HepG2 (cell line): ENCODE measurements around the gene TGM2. TPM values are rescaled to one million over a fixed set of nuclear protein-coding genes. Genes with fewer than 3 reads are reported as not detected.

ENCODE experiments used
- ATAC-seq: fragments of 200-7000 bp; cut with Tn5 transposase; 3 replicates; pipeline ENCODE4 v1.9.1; 2020; ENCODE audit warnings: mild to moderate bottlenecking, moderate library complexity
- BruUV-seq: library from RNA; stranded (reverse); fragments of 400-500 nt; replicated peaks from 2 replicates; lab custom pipeline; 2021; lab: Mats Ljungman, UMichigan
- CTCF ChIA-PET: fragments of 300-600 bp; formaldehyde crosslinking; extraction: SDS; loops from one replicate; lab custom pipeline; 2021; ENCODE audit warnings: low total read pairs, inconsistent platforms, low intra/inter-chr PET ratio; lab: Yijun Ruan, JAX
- POLR2A ChIA-PET: fragments of 350-600 bp; sonication (Branson Sonifier 250); formaldehyde crosslinking; loops from one replicate; lab custom pipeline; 2020; ENCODE audit warnings: antibody characterized with exemption, inconsistent platforms; lab: Yijun Ruan, JAX
- DNase-seq: peaks from one replicate; pipeline ENCODE4 v3.0.0-alpha.2; 2015; ENCODE audit warnings: low spot score
- FAIRE-seq: peaks from 3 replicates; lab custom pipeline; 2011; peaks lifted over from hg19 to GRCh38; lab: Jason Lieb, UNC
- H2AFZ ChIP-seq: one replicate; pipeline ENCODE4 v1.6.1; 2011; ENCODE audit warnings: low read length, inconsistent platforms
- H3K27ac ChIP-seq: fragments of 300-600 bp; 3 replicates; pipeline ENCODE4 v1.8.0; 2011; ENCODE audit warnings: mixed run types, mild to moderate bottlenecking, mixed read lengths, low read length, inconsistent platforms; ENCODE audit not compliant: insufficient read depth; ENCODE audit errors: extremely low read length
- H3K27me3 ChIP-seq, 2 experiments: fragments of 200-600 bp in 1 of 2; 2 replicates in 1 of 2; 3 replicates in 1 of 2; pipeline versions ENCODE4 v1.6.0 to v1.8.0; 2011; ENCODE audit warnings: low read length in 2 of 2, mild to moderate bottlenecking in 2 of 2, moderate library complexity in 2 of 2, inconsistent platforms in 1 of 2; ENCODE audit not compliant: insufficient read depth in 2 of 2, control insufficient read depth in 1 of 2
- H3K36me3 ChIP-seq, 2 experiments: fragments of 200-600 bp in 1 of 2; replicated peaks in 1 of 2; 2 replicates in 1 of 2; 3 replicates in 1 of 2; pipeline versions ENCODE4 v1.5.1 to v1.8.0; 2011; ENCODE audit warnings: low read length in 2 of 2, inconsistent platforms in 1 of 2; ENCODE audit not compliant: insufficient read depth in 2 of 2, control insufficient read depth in 1 of 2
- H3K4me1 ChIP-seq: 2 replicates; pipeline ENCODE4 v1.5.1; 2012; ENCODE audit warnings: low read length, inconsistent platforms; ENCODE audit not compliant: insufficient read depth
- H3K4me2 ChIP-seq: 2 replicates; pipeline ENCODE4 v1.6.0; 2011; ENCODE audit warnings: low read depth, low read length, inconsistent platforms
- H3K4me3 ChIP-seq, 3 experiments: fragments of 200-600 bp in 1 of 3; sonication (generic), shearing (Covaris generic) in 1 of 3; replicated peaks in 1 of 3; 2 replicates each; pipeline ENCODE4 v1.5.1; 2011 to 2016; ENCODE audit warnings: low read length in 3 of 3, inconsistent platforms in 2 of 3, low read depth in 2 of 3, mild to moderate bottlenecking in 2 of 3, control low read depth in 1 of 3, mixed read lengths in 1 of 3; ENCODE audit not compliant: insufficient read depth in 1 of 3
- H3K79me2 ChIP-seq: one replicate; pipeline ENCODE4 v1.6.1; 2011; ENCODE audit warnings: low read length, inconsistent platforms; ENCODE audit not compliant: insufficient read depth
- H3K9ac ChIP-seq: 2 replicates; pipeline ENCODE4 v1.6.0; 2011; ENCODE audit warnings: mild to moderate bottlenecking, low read depth, low read length, inconsistent platforms; ENCODE audit not compliant: insufficient read depth
- H3K9me3 ChIP-seq: 2 replicates; pipeline ENCODE4 v1.5.1; 2012; ENCODE audit warnings: mild to moderate bottlenecking, low read length
- H4K20me1 ChIP-seq: 2 replicates; pipeline ENCODE4 v1.6.0; 2011; ENCODE audit warnings: inconsistent platforms, mild to moderate bottlenecking, low read length, moderate library complexity; ENCODE audit not compliant: insufficient read depth
- MIXL1 ChIP-seq: IDR thresholded peaks from 2 replicates; pipeline ENCODE4 v1.6.1; 2016
- ZBTB7B ChIP-seq: sonication (generic); formaldehyde crosslinking; IDR thresholded peaks from 2 replicates; pipeline ENCODE4 v1.4.0; 2020; ENCODE audit warnings: missing genetic modification reagents
- ZKSCAN5 ChIP-seq: sonication (generic); formaldehyde crosslinking; IDR thresholded peaks from 2 replicates; pipeline ENCODE4 v1.5.1; 2020; ENCODE audit warnings: mild to moderate bottlenecking, missing genetic modification reagents
- ZNF20 ChIP-seq: sonication (generic); formaldehyde crosslinking; IDR thresholded peaks from 2 replicates; pipeline ENCODE4 v1.4.0; 2020; ENCODE audit warnings: mild to moderate bottlenecking, moderate library complexity, missing genetic modification reagents
- ZNF660 ChIP-seq: sonication (generic); formaldehyde crosslinking; IDR thresholded peaks from 2 replicates; pipeline ENCODE4 v1.5.1; 2020; ENCODE audit warnings: mild to moderate bottlenecking, low read depth, missing genetic modification reagents, borderline replicate concordance
- ZNF672 ChIP-seq: sonication (generic); formaldehyde crosslinking; IDR thresholded peaks from 2 replicates; pipeline ENCODE4 v1.8.1; 2022; ENCODE audit warnings: missing genetic modification reagents
- ZNF792 ChIP-seq: IDR thresholded peaks from 2 replicates; pipeline ENCODE4 v1.6.1; 2016
- ZNF883 ChIP-seq: sonication (generic); formaldehyde crosslinking; IDR thresholded peaks from 2 replicates; pipeline ENCODE4 v1.5.1; 2020; ENCODE audit warnings: mild to moderate bottlenecking, missing genetic modification reagents; ENCODE audit errors: not compliant biosample characterization
- WGBS: methylation state at CpG from one replicate; pipeline ENCODE4 v1.1.6; 2017; ENCODE audit warnings: low lambda C conversion rate; 5-methylcytosine and 5-hydroxymethylcytosine counted together
- in situ Hi-C: cut with HindIII; loops from 2 replicates; pipeline ENCODE4 v1.10.0; 2017; ENCODE audit warnings: low pct_unique_long_range_greater_than_20kb; ENCODE audit not compliant: extremely low pct_ligation_motif_present
- intact Hi-C: fragments of 100-400 bp; cut with micrococcal nuclease; formaldehyde crosslinking; loops from one replicate; pipeline ENCODE4 v1.10.0; 2022; ENCODE audit not compliant: unreplicated experiment
- polyA plus RNA-seq, 8 experiments: library from polyadenylated mRNA; depleted of rRNA in 3 of 8; stranded (reverse) in 7 of 8; unstranded in 1 of 8; fragments of >200 nt; fragmentation: Illumina TruSeq in 4 of 8; extraction: Trizol in 4 of 8; gene quantifications; 2 replicates each; pipeline versions ENCODE4 v1.2.1 to v1.2.3, GENCODE V29; 2011 to 2016; ENCODE audit warnings: low read depth in 4 of 8, missing spikeins in 1 of 8, mixed read lengths in 1 of 8; ENCODE audit not compliant: insufficient read depth in 1 of 8
- total RNA-seq, 5 experiments: library from RNA; depleted of rRNA; stranded (reverse); fragments of >200 nt; fragmentation: Illumina TruSeq; extraction: Trizol; gene quantifications; 2 replicates each; pipeline ENCODE4 v1.2.3, GENCODE V29; 2016; ENCODE audit warnings: low read depth in 1 of 5
- TF ChIP-seq, protein P1 (sequence below): sonication (generic); formaldehyde crosslinking; IDR thresholded peaks from 2 replicates; pipeline ENCODE4 v1.4.0; 2020; ENCODE audit warnings: missing genetic modification reagents, borderline replicate concordance
- TF ChIP-seq, protein P2 (sequence below): sonication (generic); formaldehyde crosslinking; IDR thresholded peaks from 2 replicates; pipeline ENCODE4 v1.8.1; 2023; ENCODE audit warnings: mild to moderate bottlenecking, missing genetic modification reagents
- TF ChIP-seq, protein P3 (sequence below): sonication (generic); formaldehyde crosslinking; IDR thresholded peaks from 2 replicates; pipeline ENCODE4 v1.4.0; 2020; ENCODE audit warnings: missing genetic modification reagents
- TF ChIP-seq, protein P4 (sequence below): IDR thresholded peaks from 2 replicates; pipeline ENCODE4 v1.6.1; 2016; ENCODE audit warnings: low read depth, control low read depth
- TF ChIP-seq, protein P5 (sequence below): sonication (generic); formaldehyde crosslinking; IDR thresholded peaks from 2 replicates; pipeline ENCODE4 v1.5.0; 2020; ENCODE audit warnings: mild to moderate bottlenecking, missing genetic modification reagents
- TF ChIP-seq, protein P6 (sequence below): sonication (generic); formaldehyde crosslinking; IDR thresholded peaks from 2 replicates; pipeline ENCODE4 v1.5.0; 2020; ENCODE audit warnings: missing genetic modification reagents, mild to moderate bottlenecking, borderline replicate concordance

TGM2 gene
- total and polyA plus RNA-seq, 2 of the 13 experiments (the other 11 are each of a cell fraction or from before 2014, with no cell fraction given) = 4.2 to 46.4 TPM

DNA sequence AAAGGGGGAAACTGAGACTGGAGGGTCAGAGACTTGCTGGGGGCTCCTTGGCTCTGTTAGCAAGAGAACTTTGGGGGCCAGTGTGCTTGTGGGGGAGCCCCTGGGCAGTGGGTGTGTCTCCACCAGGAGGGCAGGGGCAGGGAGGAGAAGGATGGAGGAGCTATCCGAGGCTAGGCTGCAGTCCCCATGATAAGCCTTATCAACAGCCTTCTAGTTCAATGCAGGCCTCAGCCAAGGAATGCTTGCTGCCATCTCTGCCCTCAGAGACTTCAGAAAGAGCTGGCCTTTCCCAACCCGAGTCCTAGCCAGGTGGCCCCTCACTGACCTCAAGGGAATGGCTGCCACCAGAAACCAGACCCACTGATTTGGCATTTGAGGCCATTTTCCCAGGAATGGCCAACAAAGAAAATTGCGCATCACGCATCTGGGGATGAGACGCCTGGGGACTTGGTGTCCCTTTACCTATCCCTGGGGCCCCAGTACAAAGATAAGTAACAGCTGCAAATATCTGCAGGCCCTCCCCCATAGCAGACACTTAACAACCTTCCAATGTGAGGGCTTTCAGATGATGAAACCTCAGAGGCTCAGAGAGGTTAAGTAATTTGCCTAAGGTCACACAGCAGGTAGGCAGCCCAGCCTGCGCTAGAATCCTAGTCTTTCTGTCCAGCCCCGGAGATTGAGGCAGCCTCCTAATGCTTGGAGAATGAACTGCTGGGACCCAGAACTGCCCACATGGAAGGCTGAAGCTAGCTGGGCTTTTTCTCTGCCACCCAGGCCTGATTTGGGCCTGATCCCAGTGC, 4.9 kb downstream of the TGM2 start:
- WGBS = 96% methylated on average over 7 of the region's 7 CpGs
- no peaks in the 10 kb centered on the region for H4K20me1 ChIP-seq
- ATAC-seq = no peak
- H3K4me2 ChIP-seq = no peak overlapping the region
- no peaks in the 10 kb centered on the region for H3K9me3 ChIP-seq
- H3K27me3 ChIP-seq = no peaks in the 10 kb centered on the region
- FAIRE-seq = no peak
- ChIA-PET POLR2A (interaction anchor here (2.0 kb wide), 1 partner anchor 16 kb away, joined by 8 read pairs; no protein-coding TSS in a partner anchor), CTCF (no interaction called here)
- no peak overlapping the region for H3K4me3 ChIP-seq
- H3K36me3 ChIP-seq = peaks cover 3 to 12% of the 10 kb centered on the region in 2 experiments; a peak in 4 of 5 replicates
- peaks cover 44% of the 10 kb centered on the region for H3K4me1 ChIP-seq
- H3K27ac ChIP-seq = no peak overlapping the region
- no peak overlapping the region for H3K9ac ChIP-seq
- H3K79me2 ChIP-seq = no peaks in the 10 kb centered on the region
- H2AFZ ChIP-seq = no peak overlapping the region
- intact Hi-C loops = no loop called here
- DNase-seq = no peak
- in situ Hi-C loops = no loop called here
- no TSS peak for BruUV-seq
- TF ChIP-seq MIXL1 (CRISPR knock-in tag) (no peak), ZNF883 (CRISPR knock-in tag) (peak; percentile 35), ZNF20 (CRISPR knock-in tag) (no peak), ZNF672 (CRISPR knock-in tag) (no peak), ZKSCAN5 (CRISPR knock-in tag) (no peak), ZNF660 (CRISPR knock-in tag) (no peak), ZNF792 (CRISPR knock-in tag) (no peak), ZBTB7B (CRISPR knock-in tag) (no peak)
- TF ChIP-seq, protein P1, sequence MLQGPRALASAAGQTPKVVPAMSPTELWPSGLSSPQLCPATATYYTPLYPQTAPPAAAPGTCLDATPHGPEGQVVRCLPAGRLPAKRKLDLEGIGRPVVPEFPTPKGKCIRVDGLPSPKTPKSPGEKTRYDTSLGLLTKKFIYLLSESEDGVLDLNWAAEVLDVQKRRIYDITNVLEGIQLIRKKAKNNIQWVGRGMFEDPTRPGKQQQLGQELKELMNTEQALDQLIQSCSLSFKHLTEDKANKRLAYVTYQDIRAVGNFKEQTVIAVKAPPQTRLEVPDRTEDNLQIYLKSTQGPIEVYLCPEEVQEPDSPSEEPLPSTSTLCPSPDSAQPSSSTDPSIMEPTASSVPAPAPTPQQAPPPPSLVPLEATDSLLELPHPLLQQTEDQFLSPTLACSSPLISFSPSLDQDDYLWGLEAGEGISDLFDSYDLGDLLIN = no peak
- TF ChIP-seq, protein P2, sequence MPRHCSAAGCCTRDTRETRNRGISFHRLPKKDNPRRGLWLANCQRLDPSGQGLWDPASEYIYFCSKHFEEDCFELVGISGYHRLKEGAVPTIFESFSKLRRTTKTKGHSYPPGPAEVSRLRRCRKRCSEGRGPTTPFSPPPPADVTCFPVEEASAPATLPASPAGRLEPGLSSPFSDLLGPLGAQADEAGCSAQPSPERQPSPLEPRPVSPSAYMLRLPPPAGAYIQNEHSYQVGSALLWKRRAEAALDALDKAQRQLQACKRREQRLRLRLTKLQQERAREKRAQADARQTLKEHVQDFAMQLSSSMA (CRISPR knock-in tag) = 0 out of 2 replicates have a peak, but pooled peaks have one; percentile 54
- TF ChIP-seq, protein P3, sequence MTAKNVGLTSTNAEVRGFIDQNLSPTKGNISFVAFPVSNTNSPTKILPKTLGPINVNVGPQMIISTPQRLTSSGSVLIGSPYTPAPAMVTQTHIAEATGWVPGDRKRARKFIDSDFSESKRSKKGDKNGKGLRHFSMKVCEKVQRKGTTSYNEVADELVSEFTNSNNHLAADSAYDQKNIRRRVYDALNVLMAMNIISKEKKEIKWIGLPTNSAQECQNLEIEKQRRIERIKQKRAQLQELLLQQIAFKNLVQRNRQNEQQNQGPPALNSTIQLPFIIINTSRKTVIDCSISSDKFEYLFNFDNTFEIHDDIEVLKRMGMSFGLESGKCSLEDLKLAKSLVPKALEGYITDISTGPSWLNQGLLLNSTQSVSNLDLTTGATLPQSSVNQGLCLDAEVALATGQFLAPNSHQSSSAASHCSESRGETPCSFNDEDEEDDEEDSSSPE (CRISPR knock-in tag) = no peak
- TF ChIP-seq, protein P4, sequence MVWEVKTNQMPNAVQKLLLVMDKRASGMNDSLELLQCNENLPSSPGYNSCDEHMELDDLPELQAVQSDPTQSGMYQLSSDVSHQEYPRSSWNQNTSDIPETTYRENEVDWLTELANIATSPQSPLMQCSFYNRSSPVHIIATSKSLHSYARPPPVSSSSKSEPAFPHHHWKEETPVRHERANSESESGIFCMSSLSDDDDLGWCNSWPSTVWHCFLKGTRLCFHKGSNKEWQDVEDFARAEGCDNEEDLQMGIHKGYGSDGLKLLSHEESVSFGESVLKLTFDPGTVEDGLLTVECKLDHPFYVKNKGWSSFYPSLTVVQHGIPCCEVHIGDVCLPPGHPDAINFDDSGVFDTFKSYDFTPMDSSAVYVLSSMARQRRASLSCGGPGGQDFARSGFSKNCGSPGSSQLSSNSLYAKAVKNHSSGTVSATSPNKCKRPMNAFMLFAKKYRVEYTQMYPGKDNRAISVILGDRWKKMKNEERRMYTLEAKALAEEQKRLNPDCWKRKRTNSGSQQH (CRISPR knock-in tag) = no peak
- TF ChIP-seq, protein P5, sequence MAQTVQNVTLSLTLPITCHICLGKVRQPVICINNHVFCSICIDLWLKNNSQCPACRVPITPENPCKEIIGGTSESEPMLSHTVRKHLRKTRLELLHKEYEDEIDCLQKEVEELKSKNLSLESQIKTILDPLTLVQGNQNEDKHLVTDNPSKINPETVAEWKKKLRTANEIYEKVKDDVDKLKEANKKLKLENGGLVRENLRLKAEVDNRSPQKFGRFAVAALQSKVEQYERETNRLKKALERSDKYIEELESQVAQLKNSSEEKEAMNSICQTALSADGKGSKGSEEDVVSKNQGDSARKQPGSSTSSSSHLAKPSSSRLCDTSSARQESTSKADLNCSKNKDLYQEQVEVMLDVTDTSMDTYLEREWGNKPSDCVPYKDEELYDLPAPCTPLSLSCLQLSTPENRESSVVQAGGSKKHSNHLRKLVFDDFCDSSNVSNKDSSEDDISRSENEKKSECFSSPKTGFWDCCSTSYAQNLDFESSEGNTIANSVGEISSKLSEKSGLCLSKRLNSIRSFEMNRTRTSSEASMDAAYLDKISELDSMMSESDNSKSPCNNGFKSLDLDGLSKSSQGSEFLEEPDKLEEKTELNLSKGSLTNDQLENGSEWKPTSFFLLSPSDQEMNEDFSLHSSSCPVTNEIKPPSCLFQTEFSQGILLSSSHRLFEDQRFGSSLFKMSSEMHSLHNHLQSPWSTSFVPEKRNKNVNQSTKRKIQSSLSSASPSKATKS (CRISPR knock-in tag) = no peak
- TF ChIP-seq, protein P6, sequence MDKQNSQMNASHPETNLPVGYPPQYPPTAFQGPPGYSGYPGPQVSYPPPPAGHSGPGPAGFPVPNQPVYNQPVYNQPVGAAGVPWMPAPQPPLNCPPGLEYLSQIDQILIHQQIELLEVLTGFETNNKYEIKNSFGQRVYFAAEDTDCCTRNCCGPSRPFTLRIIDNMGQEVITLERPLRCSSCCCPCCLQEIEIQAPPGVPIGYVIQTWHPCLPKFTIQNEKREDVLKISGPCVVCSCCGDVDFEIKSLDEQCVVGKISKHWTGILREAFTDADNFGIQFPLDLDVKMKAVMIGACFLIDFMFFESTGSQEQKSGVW (CRISPR knock-in tag) = no peak
